KOPT-K1 (cell line): ENCODE data around the gene NAT8L.
"Not testable (repeated sequence)": the region's sequence is repeated elsewhere in the genome, so short reads cannot be mapped to it uniquely, and the experiment has no call there.

Experiments used
- H3K27ac ChIP-seq: fragments of 200-600 bp; sonication (generic); 2 replicates; pipeline ENCODE4 v1.5.1; 2016; ENCODE audit warnings: antibody characterized with exemption, mild to moderate bottlenecking, low read depth, low read length; ENCODE audit not compliant: poor library complexity, severe bottlenecking
- H3K36me3 ChIP-seq: fragments of 200-600 bp; sonication (generic); 2 replicates; pipeline ENCODE4 v1.5.1; 2017; ENCODE audit warnings: antibody characterized with exemption, mild to moderate bottlenecking, low read length, moderate library complexity; ENCODE audit not compliant: insufficient read depth
- H3K9me3 ChIP-seq: fragments of 200-600 bp; sonication (generic); 2 replicates; pipeline ENCODE4 v1.5.1; 2017; ENCODE audit warnings: antibody characterized with exemption, low read length, mild to moderate bottlenecking; ENCODE audit not compliant: insufficient read depth, poor library complexity, severe bottlenecking

Gene NAT8L, protein sequence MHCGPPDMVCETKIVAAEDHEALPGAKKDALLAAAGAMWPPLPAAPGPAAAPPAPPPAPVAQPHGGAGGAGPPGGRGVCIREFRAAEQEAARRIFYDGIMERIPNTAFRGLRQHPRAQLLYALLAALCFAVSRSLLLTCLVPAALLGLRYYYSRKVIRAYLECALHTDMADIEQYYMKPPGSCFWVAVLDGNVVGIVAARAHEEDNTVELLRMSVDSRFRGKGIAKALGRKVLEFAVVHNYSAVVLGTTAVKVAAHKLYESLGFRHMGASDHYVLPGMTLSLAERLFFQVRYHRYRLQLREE

DNA sequence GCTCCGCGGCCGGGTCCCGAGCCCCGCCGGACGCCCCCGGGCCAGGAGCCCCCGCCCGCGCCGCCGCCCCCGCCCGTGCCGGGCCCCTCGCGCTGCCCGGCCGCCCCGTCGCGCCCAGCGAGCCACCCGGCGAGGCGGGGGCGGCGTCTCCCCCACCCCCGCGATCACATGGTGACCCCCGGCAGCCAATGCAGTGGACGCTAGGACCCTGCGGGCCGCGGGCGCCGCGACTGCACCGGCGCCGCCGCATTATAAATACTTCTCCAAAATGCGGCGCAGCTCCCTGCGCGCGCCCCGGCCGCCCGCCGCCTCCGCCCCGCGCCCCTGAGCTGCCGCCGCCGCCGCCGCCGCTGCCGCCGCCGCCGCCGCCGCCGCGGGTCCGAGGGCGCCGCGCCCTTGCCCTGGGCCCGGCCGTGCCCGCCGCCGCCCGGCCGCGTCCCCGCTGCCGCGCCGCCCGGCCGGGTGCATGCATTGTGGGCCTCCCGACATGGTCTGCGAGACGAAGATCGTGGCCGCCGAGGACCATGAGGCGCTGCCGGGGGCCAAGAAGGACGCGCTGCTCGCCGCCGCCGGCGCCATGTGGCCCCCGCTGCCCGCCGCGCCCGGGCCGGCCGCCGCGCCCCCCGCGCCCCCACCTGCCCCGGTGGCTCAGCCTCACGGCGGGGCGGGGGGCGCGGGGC lies at the start of gene NAT8L:
NAT8L (plus strand) TSS at position 282 of the 680 bp plus-strand sequence; CDS start at position 467, 185 bp downstream.
- Histone ChIP-seq H3K27ac (no peak within 1 kb of the TSS), H3K36me3 (no peaks in the 10 kb centered on the region), H3K9me3 (no peaks in the 10 kb centered on the region)

DNA sequence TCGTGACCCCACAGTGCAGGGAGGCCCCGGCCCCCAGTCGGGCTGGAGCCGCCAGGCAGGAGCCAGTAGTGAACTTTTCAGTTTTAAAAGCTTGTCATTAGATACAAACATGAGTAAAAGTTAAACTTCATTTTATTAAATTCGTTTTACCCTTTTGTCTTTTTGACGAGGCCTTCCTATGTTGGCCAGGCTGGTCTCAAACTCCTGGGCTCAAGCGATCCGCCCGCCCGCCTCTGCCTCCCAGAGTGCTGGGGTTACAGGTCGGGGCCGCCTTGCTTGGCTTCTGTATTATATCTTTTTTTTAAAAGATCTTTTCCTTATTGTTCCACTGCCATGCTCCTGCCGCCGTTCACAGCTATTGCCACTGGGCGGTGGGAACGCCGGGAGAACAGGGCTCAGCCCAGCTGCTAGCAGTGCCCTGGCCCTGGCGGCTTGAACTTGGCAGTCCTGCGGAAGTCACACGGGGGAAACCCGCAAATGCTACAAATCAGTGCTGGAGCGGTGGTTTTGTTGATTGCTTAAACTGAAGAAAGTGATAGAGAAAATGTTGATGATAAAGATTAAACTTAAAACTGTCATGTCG lies 49.4 kb upstream of the NAT8L start:
- Histone ChIP-seq H3K36me3 (peaks cover 25% of the 10 kb centered on the region), H3K27ac (peak overlapping the region; percentile 95), H3K9me3 (no peaks in the 10 kb centered on the region)

DNA sequence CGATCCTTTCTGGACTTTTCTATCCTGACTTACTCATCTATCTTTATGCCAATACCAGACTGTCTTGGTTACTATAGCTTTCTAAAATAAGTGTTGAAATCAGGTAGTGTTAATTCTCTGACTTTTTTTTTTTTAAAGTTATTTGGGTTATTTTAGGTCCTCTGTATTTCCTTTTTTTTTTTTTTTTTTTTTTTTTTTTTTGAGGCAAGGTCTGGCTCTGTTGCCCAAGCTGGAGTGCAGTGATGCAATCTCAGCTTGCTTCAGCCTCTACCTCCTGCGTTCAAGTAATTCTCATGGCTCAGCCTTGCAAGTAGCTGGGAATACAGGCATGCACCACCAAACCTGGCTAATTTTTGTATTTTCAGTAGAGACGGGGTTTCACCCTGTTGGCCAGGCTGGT lies 47.5 kb upstream of the NAT8L start:
- Histone ChIP-seq H3K27ac (no peak overlapping the region), H3K9me3 (no peaks in the 10 kb centered on the region), H3K36me3 (peaks cover 6% of the 10 kb centered on the region)

DNA sequence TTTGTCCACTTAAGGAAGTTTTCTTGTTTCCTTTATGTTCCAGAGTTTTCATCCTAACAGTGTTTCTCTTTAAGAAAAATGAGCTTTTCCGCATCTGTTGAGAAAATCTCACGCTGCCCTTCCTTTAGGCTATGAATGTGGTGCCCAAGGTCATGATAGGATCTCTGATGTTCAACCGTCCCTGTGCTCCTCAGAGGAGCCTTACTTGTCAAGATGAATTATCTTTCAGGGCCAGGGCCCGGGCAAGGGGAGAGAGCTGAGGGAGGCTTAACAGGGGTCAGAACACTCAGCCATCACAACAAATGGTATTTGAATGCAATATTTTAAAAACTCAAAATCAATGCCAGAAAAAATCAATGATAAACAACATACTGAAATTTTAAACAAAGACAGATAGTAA lies 44.1 kb upstream of the NAT8L start:
- no peaks in the 10 kb centered on the region for H3K9me3 ChIP-seq
- H3K36me3 ChIP-seq = no peaks in the 10 kb centered on the region
- no peak overlapping the region for H3K27ac ChIP-seq

DNA sequence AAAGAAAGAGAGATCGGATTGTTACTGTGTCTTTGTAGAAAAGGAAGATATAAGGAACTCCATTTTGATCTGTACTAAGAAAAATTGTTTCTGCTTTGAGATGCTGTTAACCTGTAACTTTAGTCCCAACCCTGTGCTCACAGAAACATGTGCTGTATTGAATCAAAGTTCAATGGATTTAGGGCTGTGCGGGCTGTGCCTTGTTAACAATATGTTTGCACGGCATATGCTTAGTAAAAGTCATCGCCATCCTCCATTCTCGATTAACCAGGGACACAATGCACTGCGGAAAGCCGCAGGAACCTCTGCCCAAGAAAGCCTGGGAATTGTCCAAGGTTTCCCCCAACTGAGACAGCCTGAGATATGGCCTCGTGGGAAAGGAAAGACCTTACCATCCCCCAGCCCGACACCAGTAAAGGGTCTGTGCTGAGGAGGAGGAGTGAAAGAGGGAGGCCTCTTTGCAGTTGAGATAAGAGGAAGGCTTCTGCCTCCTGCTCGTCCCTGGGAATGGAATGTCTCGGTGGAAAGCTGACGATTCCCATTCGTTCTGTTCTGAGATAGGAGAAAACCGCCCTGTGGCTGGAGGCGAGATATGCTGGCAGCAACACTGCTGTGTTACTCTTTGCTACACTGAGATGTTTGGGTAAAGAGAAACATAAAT lies 37.6 kb upstream of the NAT8L start:
- peaks cover 31% of the 10 kb centered on the region for H3K9me3 ChIP-seq
- H3K36me3 ChIP-seq, H3K27ac ChIP-seq: not testable (repeated sequence)

DNA sequence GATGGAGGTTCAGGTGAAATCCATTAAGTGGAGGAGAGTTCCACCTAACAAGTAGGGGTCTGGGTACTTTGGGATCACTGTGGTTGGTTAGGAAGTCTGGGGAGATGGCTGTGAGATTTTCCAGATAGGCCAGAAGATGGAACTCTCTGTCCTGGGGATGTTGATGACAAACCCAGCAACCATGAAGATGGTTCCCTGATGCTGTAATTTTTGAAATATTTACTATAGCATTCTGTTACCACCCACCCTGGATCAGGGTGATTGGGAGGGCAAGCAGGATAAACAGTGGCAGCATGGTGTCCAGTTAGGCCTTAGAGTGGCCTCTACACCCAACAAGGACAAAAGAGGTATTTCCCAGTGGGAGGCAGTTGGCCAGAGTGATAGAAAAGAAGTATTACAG lies 34.4 kb upstream of the NAT8L start:
- Histone ChIP-seq H3K27ac (no peak overlapping the region), H3K36me3 (no peaks in the 10 kb centered on the region), H3K9me3 (peaks cover 40% of the 10 kb centered on the region)

DNA sequence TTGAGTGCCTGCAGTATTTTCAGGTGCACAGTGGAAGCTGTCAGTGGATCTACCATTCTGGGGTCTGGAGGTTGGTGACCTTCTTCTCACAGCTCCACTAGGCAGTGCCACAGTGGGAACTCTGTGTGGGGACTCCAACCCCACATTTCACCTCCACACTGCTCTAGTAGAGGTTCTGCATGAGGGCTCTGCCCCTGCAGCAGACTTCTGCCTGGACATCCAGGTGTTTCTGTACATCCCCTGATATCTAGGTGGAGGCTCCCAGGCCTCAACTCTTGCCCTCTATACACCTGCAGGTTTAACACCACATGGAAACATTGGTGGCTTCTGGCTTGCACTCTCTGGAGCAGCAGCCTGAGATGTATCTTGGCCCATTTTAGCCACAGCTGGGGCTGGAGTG lies 33.3 kb upstream of the NAT8L start:
- H3K36me3 ChIP-seq = no peaks in the 10 kb centered on the region
- H3K27ac ChIP-seq = no peak overlapping the region

DNA sequence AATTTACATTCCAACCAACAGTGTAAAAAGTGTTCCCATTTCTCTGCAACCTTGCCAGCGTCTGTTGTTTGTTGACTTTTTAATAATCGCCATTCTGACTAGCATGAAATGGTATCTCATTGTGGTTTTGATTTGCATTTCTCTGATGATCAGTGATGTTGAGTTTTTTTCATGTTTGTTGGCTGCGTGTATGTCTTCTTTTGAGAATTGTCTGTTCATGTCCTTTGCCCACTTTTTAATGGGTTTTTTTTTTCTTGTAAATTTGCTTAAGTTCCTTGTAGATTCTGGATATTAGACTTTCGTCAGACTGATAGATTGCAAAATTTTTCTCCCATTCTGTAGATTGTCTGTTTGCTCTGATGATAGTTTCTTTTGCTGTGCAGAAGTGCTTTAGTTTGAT lies 32.0 kb upstream of the NAT8L start:
- H3K36me3 ChIP-seq, H3K27ac ChIP-seq: not testable (repeated sequence)
- peaks cover 40% of the 10 kb centered on the region for H3K9me3 ChIP-seq

More for the DNA sequence above, 33.3 kb upstream of the NAT8L start:
- H3K9me3 ChIP-seq = peaks cover 40% of the 10 kb centered on the region

DNA sequence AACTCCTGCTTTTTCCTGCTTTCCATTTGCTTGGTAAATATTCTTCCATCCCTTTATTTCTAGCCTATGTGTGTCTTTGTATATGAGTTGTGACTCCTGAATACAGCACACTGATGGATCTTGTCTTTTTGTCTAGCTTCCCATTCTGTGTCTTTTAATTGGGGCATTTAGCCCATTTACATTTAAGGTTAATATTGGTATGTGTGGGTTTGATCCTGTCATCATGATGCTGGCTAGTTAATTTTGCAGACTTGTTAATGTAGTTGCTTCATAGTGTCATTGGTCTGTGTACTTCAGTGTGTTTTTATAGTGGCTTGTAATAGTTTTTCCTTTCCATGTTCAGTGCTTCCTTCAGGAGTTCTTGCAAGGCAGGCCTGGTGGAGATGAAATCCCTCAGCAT lies 28.0 kb upstream of the NAT8L start:
- not testable (repeated sequence) for H3K27ac ChIP-seq, H3K36me3 ChIP-seq
- peaks cover 13% of the 10 kb centered on the region for H3K9me3 ChIP-seq

DNA sequence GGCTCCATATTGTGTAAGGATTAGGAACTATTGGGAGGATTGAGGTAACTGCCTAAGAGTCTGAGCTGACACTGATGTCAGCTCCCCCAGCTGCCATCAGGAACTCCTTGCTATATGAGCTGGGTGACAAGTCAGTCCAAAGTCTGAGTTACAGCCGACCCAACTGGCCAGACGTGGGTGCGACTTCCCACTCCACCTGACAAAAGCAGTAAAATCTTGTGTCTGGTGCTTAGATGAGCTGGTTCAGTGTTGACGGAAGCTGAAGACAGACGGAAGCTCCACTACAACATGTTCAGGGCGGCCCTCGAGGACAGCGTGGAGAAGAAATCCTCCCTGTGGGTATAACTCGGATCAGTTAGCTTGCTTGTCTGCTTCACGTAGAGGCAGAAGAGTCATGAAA lies 22.8 kb upstream of the NAT8L start:
- Histone ChIP-seq H3K36me3 (no peaks in the 10 kb centered on the region), H3K9me3 (no peaks in the 10 kb centered on the region), H3K27ac (no peak overlapping the region)

DNA sequence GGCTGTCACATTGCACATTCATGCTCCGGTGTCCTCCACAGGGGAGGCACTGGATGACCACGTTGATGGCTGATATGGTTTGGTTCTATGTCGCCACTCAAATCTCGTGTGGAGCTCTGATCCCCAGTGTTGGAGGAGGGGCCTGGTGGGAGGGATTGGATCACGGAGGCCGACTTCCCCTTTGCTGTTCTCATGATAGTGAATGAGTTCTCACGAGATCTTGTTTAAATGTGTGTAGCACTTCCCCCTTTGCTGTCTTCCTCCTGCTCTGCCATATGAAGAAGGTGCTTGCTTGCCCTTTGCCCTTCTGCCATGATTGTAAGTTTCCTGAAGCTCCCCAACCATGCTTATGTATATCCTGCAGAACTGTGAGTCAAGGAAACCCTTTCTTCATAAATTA lies 22.3 kb upstream of the NAT8L start:
- no peak overlapping the region for H3K27ac ChIP-seq
- no peaks in the 10 kb centered on the region for H3K36me3 ChIP-seq
- H3K9me3 ChIP-seq = no peaks in the 10 kb centered on the region

DNA sequence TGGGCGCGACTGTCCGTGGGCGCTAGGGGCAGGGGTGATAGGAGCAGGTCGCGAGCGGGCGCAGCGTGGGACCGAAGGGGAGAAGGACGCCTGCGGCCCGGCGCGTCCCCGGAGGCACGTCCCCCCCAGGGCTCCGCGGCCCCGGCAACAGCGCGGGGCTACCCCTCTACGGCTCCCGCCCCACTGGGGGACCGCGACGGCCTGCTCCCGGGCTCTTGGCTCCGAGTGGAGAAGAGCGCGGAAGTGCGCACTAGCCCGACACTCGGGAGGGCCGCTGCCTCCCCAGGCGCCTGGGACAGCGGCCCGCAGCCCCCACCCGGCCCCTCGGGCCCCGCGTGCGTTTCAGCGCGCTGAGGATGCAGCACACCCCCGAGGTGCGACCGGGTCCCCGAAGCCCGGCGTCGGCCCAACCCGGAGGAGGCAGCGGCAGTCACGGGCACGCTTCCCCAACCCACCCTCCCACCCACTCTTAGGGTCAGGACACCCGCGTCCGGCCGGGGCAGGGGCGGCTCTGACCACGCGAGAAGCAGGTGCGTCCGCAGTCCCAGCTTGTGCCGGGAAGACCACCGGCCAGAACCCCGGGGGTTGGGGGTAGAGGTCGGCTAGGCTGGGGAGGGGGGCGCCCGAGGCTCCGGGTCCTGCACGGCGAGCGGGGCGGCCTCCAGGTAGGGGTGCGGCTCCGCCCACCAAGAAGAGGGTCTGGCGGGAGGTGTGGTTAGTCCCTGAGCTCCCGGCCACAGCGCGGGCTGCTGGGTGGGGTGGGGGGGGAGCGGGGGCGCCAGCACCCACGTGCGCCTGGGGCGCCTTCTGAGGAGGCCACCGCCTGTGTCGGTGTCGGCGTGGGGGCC lies 18.5 kb upstream of the NAT8L start:
- no peak overlapping the region for H3K27ac ChIP-seq
- no peaks in the 10 kb centered on the region for H3K9me3 ChIP-seq
- H3K36me3 ChIP-seq = no peaks in the 10 kb centered on the region

DNA sequence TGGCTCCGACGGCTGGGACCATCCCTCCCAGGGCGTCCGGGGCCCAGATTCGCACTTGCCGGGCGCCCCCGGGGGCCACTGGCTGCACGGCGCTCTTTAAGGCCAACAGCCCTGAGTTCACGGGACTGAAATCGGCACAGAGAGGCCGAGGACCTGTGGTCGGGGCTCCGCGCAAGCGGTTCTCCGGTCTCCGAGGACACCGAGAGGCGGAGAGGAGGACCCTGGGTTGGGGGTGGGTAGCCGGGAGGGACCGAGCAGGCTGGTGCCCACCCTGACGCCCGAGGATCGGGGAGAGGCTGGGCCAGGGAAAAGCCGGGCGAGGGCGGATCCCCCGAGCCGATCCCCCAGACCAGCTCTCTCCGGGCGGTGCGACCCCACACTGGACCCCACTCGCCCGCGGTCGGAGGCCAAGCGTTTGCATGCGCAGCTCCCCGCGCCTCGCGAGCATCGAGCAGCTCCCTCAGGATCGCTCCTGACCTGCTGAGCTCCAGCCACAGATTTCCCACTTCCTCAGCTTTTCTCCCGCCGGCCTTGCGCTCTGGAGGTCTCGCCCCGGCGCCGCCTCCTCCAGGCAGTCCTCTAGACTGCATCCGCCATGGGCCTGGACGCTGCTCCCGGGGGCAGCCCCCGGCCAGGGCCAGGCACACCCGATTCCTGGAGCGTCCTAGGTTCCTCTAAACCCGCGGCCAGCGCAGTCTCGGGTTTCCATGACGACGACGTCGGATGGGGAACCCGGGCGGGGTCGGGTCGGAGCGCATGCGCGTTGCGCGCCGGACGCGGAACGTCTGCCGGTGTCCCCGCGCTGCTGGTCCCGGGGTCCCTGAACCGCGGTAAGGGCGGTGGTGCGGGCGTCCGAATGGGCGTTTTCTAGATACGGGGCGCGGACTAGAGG lies 17.6 kb upstream of the NAT8L start:
- no peaks in the 10 kb centered on the region for H3K9me3 ChIP-seq
- H3K36me3 ChIP-seq = no peaks in the 10 kb centered on the region
- H3K27ac ChIP-seq = peak overlapping the region; percentile 30
